ENCODE data around the gene MAML2. TPM values are rescaled to one million over a fixed set of nuclear protein-coding genes. Genes with fewer than 3 reads are reported as not detected.

MAML2 gene
- total and polyA plus RNA-seq, 2 of the 8 experiments (the other 6 are each of a cell fraction or from before 2014, with no cell fraction given) = 3.8 to 6.6 TPM

DNA sequence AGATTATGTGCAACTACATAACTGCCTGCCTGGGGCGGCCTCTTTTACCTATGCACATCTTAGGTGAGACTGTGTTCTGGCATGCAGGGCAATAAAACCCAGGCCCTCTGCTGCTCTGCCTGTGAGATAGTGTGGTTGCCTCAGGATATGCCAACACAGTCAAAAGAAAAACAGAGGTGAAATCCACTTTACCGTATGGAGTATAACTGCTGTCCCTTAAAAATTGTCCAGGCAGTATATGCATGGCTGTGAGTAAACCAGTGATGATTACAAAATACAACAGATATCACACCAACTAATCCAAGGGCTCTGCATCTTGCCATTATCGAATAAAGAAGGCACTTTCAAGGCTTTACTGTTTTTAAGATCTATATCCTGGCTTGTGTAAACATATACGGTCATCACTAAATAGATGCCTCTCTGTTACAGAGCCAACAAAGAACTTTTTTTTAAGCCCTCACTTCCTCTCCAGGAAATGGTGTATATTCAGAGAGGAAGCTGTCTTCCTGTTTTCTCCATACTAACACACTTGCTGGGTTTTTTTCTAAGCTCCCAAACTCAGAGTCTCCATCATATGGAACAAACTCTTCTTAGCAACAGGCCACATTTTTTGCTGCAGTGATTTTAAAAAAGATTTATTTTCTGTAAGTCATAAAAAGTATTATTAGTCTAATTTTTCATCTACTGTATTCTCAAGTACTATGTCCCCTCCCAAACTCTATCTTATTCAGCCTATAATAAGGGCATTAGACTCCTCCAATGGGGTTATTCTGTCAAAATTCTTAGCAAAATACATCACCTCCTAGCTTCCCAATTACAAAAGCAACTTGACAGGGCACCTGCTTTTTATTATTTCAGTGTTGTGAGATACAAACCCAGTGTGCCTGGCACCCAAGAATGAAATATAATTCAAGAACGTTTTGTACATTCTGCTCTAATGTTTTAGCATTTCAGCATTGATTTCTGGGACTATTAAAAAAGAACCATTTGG is 135.2 kb downstream of the MAML2 start:
- no peak overlapping the region for H2BK120ac ChIP-seq (replicated peaks; ENCODE audit: low read depth, low read length)
- CTCF ChIA-PET (ENCODE audit: partially characterized antibody) = interaction anchor here (0.9 kb wide), 1 partner anchor 372 kb away, joined by 3 read pairs; no protein-coding TSS in a partner anchor
- H2BK12ac ChIP-seq (ENCODE audit: low read depth, low read length) = no peak overlapping the region
- no peak overlapping the region for H3K18ac ChIP-seq (ENCODE audit: extremely low read depth, low read length)
- no peaks in the 10 kb centered on the region; the same call in 1 of the 2 replicates for H3K23me2 ChIP-seq (ENCODE audit: low read depth, low read length)
- H2BK15ac ChIP-seq (ENCODE audit: low read length) = no peak overlapping the region; the same call in 1 of the 2 replicates
- no peaks in the 10 kb centered on the region for H3K36me3 ChIP-seq (ENCODE audit: control insufficient read depth in 2 of 4, insufficient read depth in 4 of 4, low read length in 3 of 4)
- peaks cover 0 to 5% (median 1%) of the 10 kb centered on the region in 4 experiments; a peak in 3 of 7 replicates for H3K4me1 ChIP-seq (replicated peaks in 1 of 4; ENCODE audit: control insufficient read depth in 3 of 4, insufficient read depth in 4 of 4, low read length in 3 of 4)
- H3K9me3 ChIP-seq (ENCODE audit: insufficient read depth in 2 of 2, low read depth in 1 of 2, low read length in 1 of 2) = no peaks in the 10 kb centered on the region
- no peak overlapping the region for H3K4ac ChIP-seq (replicated peaks; ENCODE audit: insufficient read length, low read depth, low read length)
- H3K27me3 ChIP-seq (replicated peaks in 1 of 4; ENCODE audit: control insufficient read depth in 3 of 4, extremely low read depth in 1 of 4, insufficient read depth in 3 of 4, low read length in 3 of 4) = no peaks in the 10 kb centered on the region
- no peak overlapping the region for H2BK20ac ChIP-seq (ENCODE audit: low read length)
- no peak overlapping the region for H4K5ac ChIP-seq (ENCODE audit: insufficient read length, low read depth, low read length)
- POLR2A ChIA-PET (ENCODE audit: partially characterized antibody) = interaction anchor here (1.0 kb wide), 1 partner anchor 11 kb away, joined by 3 read pairs; no protein-coding TSS in a partner anchor
- no peak overlapping the region for H3K4me3 ChIP-seq (ENCODE audit: extremely low read depth in 1 of 4, insufficient read depth in 2 of 4, low read depth in 3 of 4, low read length in 4 of 4)
- no peaks in the 10 kb centered on the region for H3K79me2 ChIP-seq (ENCODE audit: control insufficient read depth in 1 of 2, insufficient read depth in 2 of 2, low read length in 2 of 2)
- no peak overlapping the region for H3K9ac ChIP-seq (replicated peaks in 1 of 4; ENCODE audit: extremely low read depth in 1 of 4, low read depth in 3 of 4, low read length in 3 of 4)
- 86% methylated on average over 5 of the region's 5 CpGs; no CpG with 5 or more reads in 1 of the 2 experiments for WGBS, 2 experiments (ENCODE audit: extremely low coverage in 1 of 2, insufficient coverage in 1 of 2, insufficient read length in 1 of 2, insufficient replicate concordance in 2 of 2, low coverage in 1 of 2, low lambda C conversion rate in 2 of 2, missing lambda C conversion rate in 1 of 2)
- no peak overlapping the region for H3K14ac ChIP-seq (ENCODE audit: insufficient read length)
- no peak overlapping the region for H3K56ac ChIP-seq (replicated peaks; ENCODE audit: insufficient read length, low read depth, low read length)
- FAIRE-seq (no peak), DNase-seq (ENCODE audit: low read depth in 1 of 2, low spot score in 2 of 2) (no peak)
- H2BK5ac ChIP-seq (ENCODE audit: low read depth, low read length) = no peak overlapping the region
- no peaks in the 10 kb centered on the region for H4K20me1 ChIP-seq (replicated peaks in 1 of 2; ENCODE audit: control insufficient read depth in 1 of 2, insufficient read depth in 2 of 2, low read length in 2 of 2)
- no peak overlapping the region for H3K27ac ChIP-seq (ENCODE audit: low read depth, low read length)
- H2AFZ ChIP-seq (ENCODE audit: low read length) = no peak overlapping the region
- H2AK5ac ChIP-seq (ENCODE audit: low read depth, low read length) = no peak overlapping the region
- H3K4me2 ChIP-seq (ENCODE audit: insufficient read depth in 1 of 2, low read depth in 2 of 2, low read length in 2 of 2) = no peak overlapping the region
- H4K91ac ChIP-seq (replicated peaks; ENCODE audit: insufficient read length, low read length) = no peak overlapping the region
- no peak overlapping the region for H4K8ac ChIP-seq (ENCODE audit: extremely low read depth, insufficient read depth, low read length)
- H3K23ac ChIP-seq (ENCODE audit: insufficient read length) = no peak overlapping the region
- no peaks in the 10 kb centered on the region for H3K79me1 ChIP-seq (ENCODE audit: low read depth, low read length)
- no peak for TF ChIP-seq POLR2A (IDR thresholded peaks at IDR 0.05; ENCODE audit: control extremely low read depth in 1 of 2, low read depth in 2 of 2, low read length in 2 of 2)
- TF ChIP-seq USF2 (IDR thresholded peaks at IDR 0.05; ENCODE audit: low read length) = no peak
- no peak for TF ChIP-seq CEBPB (IDR thresholded peaks at IDR 0.05; ENCODE audit: low read depth, low read length)
- no peak for TF ChIP-seq SAP30 (IDR thresholded peaks at IDR 0.05; ENCODE audit: insufficient read depth, insufficient replicate concordance, low read length)
- TF ChIP-seq, protein P1, sequence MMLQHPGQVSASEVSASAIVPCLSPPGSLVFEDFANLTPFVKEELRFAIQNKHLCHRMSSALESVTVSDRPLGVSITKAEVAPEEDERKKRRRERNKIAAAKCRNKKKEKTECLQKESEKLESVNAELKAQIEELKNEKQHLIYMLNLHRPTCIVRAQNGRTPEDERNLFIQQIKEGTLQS (IDR thresholded peaks at IDR 0.05; ENCODE audit: insufficient read depth, low read depth, low read length) = no peak
- no peak for TF ChIP-seq ASH2L (IDR thresholded peaks at IDR 0.05; ENCODE audit: low read length)
- no peak for TF ChIP-seq EP300 (IDR thresholded peaks at IDR 0.05; ENCODE audit: borderline replicate concordance in 1 of 2, low read depth in 2 of 2, low read length in 2 of 2)
- TF ChIP-seq POLR2AphosphoS5 (IDR thresholded peaks at IDR 0.05; ENCODE audit: low read depth, low read length) = no peak
- no peak for TF ChIP-seq TAF7 (optimal IDR thresholded peaks at IDR 0.05; ENCODE audit: borderline replicate concordance, low read depth, low read length)
- TF ChIP-seq MAFK (IDR thresholded peaks at IDR 0.05; ENCODE audit: low read depth, low read length) = no peak
